DOHH2 (cell line): Measurements from ENCODE around the gene CCDC197.

ENCODE experiments used
- CTCF ChIP-seq: fragments of 200-600 bp; sonication (generic); IDR thresholded peaks from one replicate; pipeline ENCODE4 v1.5.1; 2014; ENCODE audit warnings: antibody characterized with exemption, mild to moderate bottlenecking, low read depth, low read length; ENCODE audit not compliant: poor library complexity, severe bottlenecking
- EZH2phosphoT487 ChIP-seq: fragments of 200-600 bp; sonication (generic); IDR thresholded peaks from 2 replicates; pipeline ENCODE4 v1.6.1; 2017; ENCODE audit warnings: borderline replicate concordance, mild to moderate bottlenecking, antibody characterized with exemption, low read length, moderate library complexity, mixed read lengths

- TF ChIP-seq CTCF (no peak), EZH2phosphoT487 (no peak)
Measured at GRCh38 chr14:94020267-94020666, 23.2 kb downstream of the CCDC197 start.
